OCI-M1 (cell line): ENCODE results near the gene GPRIN1.
A peak's percentile ranks its signal among the peaks of the same experiment; 100 is the strongest.

Source experiments
- DNase-seq: peaks from one replicate; lab custom pipeline; 2025; lab: John Stamatoyannopoulos, UW

The GPRIN1 gene

GRCh38 chr5:176609724-176610434 lies at the start of gene GPRIN1:
Gene GPRIN1 (minus strand): TSS chr5:176610156. CDS start chr5:176599834, 10,322 bp downstream.
- peak; percentile 76 for DNase-seq

- no peak for DNase-seq
Observed at GRCh38 chr5:176659512-176659839, 49.5 kb upstream of the GPRIN1 start.

- peak; percentile 76 for DNase-seq
Observed at GRCh38 chr5:176658817-176659511, 49.0 kb upstream of the GPRIN1 start.

- peak; percentile 78 for DNase-seq
Observed at GRCh38 chr5:176658007-176658599, 48.1 kb upstream of the GPRIN1 start.

GRCh38 chr5:176656467-176656990 lies 46.6 kb upstream of the GPRIN1 start:
- DNase-seq = no peak

GRCh38 chr5:176654856-176655255 lies 44.9 kb upstream of the GPRIN1 start:
- no peak for DNase-seq

GRCh38 chr5:176653401-176654385 lies 43.7 kb upstream of the GPRIN1 start:
- DNase-seq = no peak

GRCh38 chr5:176652136-176652535 lies 42.2 kb upstream of the GPRIN1 start:
- no peak for DNase-seq

GRCh38 chr5:176651472-176651980 lies 41.6 kb upstream of the GPRIN1 start:
- DNase-seq = no peak

- DNase-seq = no peak
Observed at GRCh38 chr5:176650354-176650884, 40.5 kb upstream of the GPRIN1 start.

- peak; percentile 70 for DNase-seq
Observed at GRCh38 chr5:176648474-176649194, 38.7 kb upstream of the GPRIN1 start.

GRCh38 chr5:176647843-176648473 lies 38.0 kb upstream of the GPRIN1 start:
- DNase-seq = peak; percentile 55

- peak; percentile 99 for DNase-seq
Observed at GRCh38 chr5:176647030-176647842, 37.3 kb upstream of the GPRIN1 start, which contains the start of gene TSPAN17. Gene TSPAN17 (plus strand): TSS chr5:176647484. CDS start chr5:176647616, 132 bp downstream.

- DNase-seq = no peak
Observed at GRCh38 chr5:176646707-176647029, 36.7 kb upstream of the GPRIN1 start.

GRCh38 chr5:176646049-176646706 lies 36.2 kb upstream of the GPRIN1 start:
- DNase-seq = no peak

GRCh38 chr5:176644878-176645670 lies 35.1 kb upstream of the GPRIN1 start:
- no peak for DNase-seq

GRCh38 chr5:176644294-176644693 lies 34.3 kb upstream of the GPRIN1 start:
- DNase-seq = no peak
